NCI-H146 treated with DMSO at 0.1 percent for 48 hours (cell line): Measurements from ENCODE around the gene SNX5.
A peak's percentile ranks its signal among the peaks of the same experiment; 100 is the strongest.

Source experiments
- DNase-seq: peaks from one replicate; lab custom pipeline; 2025; ENCODE audit not compliant: unreplicated experiment; lab: John Stamatoyannopoulos, UW

SNX5 gene

GRCh38 chr20:17992847-17993513, 24.4 kb upstream of the SNX5 start:
- peak; percentile 75 for DNase-seq

- DNase-seq = no peak
These were observed 23.6 kb upstream of the SNX5 start for GRCh38 chr20:17992224-17992637.

- no peak for DNase-seq
These were observed 21.8 kb upstream of the SNX5 start for GRCh38 chr20:17990278-17990972.

- DNase-seq = no peak
These were observed 19.4 kb upstream of the SNX5 start for GRCh38 chr20:17987988-17988387.

GRCh38 chr20:17985388-17986018, 16.9 kb upstream of the SNX5 start:
- no peak for DNase-seq

GRCh38 chr20:17976305-17976704, 7.7 kb upstream of the SNX5 start:
- DNase-seq = no peak

- no peak for DNase-seq
These were observed 3.5 kb upstream of the SNX5 start for GRCh38 chr20:17972121-17972520.

GRCh38 chr20:17971300-17972013, 2.9 kb upstream of the SNX5 start:
- DNase-seq = no peak

GRCh38 chr20:17969884-17970409, 1.4 kb upstream of the SNX5 start:
- DNase-seq = no peak

- peak; percentile 50 for DNase-seq
These were observed 787 bp upstream of the SNX5 start for GRCh38 chr20:17969278-17969883.

- peak; percentile 15 for DNase-seq
These were observed 851 bp downstream of the SNX5 start for GRCh38 chr20:17967521-17968365.

- no peak for DNase-seq
These were observed 1.9 kb downstream of the SNX5 start for GRCh38 chr20:17966432-17967310.

GRCh38 chr20:17965042-17965697, 3.4 kb downstream of the SNX5 start:
- DNase-seq = no peak

GRCh38 chr20:17964632-17965031, 4.0 kb downstream of the SNX5 start:
- no peak for DNase-seq

- no peak for DNase-seq
These were observed 4.5 kb downstream of the SNX5 start for GRCh38 chr20:17964073-17964472.

- no peak for DNase-seq
These were observed 5.3 kb downstream of the SNX5 start for GRCh38 chr20:17963114-17963897.

- DNase-seq = no peak
These were observed 7.0 kb downstream of the SNX5 start for GRCh38 chr20:17961587-17961940.
